Retinal pigment epithelial cell (primary cell): ENCODE data around the gene GTPBP10.

Source experiments
- DNase-seq: peaks from one replicate; pipeline ENCODE4 v3.0.0-alpha.2; 2010; ENCODE audit warnings: low read depth
- H3K4me3 ChIP-seq: 2 replicates; pipeline ENCODE4 v1.5.1; 2011; ENCODE audit warnings: mild to moderate bottlenecking, low read length, control low read depth, moderate library complexity
- CTCF ChIP-seq: conservative IDR thresholded peaks from 2 replicates; pipeline ENCODE4 v1.5.1; 2011; ENCODE audit warnings: low read depth, low read length, control low read depth, inconsistent platforms

The GTPBP10 gene

DNA sequence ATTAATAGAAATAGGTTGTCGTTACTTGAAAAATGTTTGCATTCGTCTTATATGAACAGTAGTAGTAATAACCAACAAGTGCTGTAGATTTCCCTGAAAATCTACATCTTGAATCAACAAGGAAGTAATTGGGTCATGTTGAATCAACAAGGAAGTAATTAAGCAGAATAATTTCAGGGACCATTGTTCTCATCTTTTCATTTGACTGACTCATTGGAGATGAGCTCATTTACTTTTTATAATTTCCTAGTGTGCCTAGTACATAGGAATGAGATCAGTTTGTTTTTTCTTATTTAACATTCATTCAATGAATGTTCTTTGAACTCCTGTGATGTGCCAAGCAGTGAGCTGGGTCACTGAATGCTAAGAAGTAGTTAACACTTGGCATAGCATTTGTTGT, 65.0 kb downstream of the GTPBP10 start:
- H3K4me3 ChIP-seq, result no peak overlapping the region
- DNase-seq, result no peak
- no peak for TF ChIP-seq CTCF

GRCh38 chr7:90412458-90413184, 66.1 kb downstream of the GTPBP10 start:
- no peak overlapping the region for H3K4me3 ChIP-seq
- peak; percentile 43 for TF ChIP-seq CTCF
- DNase-seq, result no peak

GRCh38 chr7:90413185-90413528, 66.6 kb downstream of the GTPBP10 start:
- DNase-seq, result no peak
- TF ChIP-seq CTCF, result no peak

DNA sequence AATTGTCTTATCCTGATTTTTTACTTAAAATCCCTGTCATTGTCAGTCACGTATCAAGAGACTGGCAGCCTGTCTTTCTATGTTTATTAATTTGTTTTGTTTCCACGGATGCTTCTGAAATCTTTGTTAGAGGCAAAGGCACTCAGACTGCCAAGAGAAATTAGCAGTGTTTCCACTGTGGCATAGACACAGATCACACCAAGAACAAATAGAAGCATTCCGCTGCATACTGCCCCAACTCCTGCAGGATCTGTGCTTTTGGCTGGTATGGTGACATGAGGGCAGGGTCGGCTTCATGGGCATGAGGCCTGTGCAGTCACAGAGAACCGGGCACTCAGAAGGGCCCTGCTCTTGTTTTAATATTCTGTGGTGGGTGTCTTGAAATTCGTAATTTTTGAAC, 75.1 kb downstream of the GTPBP10 start:
- no peak for TF ChIP-seq CTCF
- no peak for DNase-seq
- H3K4me3 ChIP-seq, result no peak overlapping the region

More at GRCh38 chr7:90413185-90413528, 66.6 kb downstream of the GTPBP10 start:
- H3K4me3 ChIP-seq, result no peak overlapping the region

- H3K4me3 ChIP-seq, result no peak overlapping the region
- no peak for TF ChIP-seq CTCF
- DNase-seq, result no peak
Observed at GRCh38 chr7:90424720-90425119, 78.2 kb downstream of the GTPBP10 start.

GRCh38 chr7:90425376-90425775, 78.9 kb downstream of the GTPBP10 start:
- H3K4me3 ChIP-seq, result no peak overlapping the region
- DNase-seq, result no peak
- TF ChIP-seq CTCF, result no peak
